ENCODE data around the gene GRB2. TPM values are rescaled to one million over a fixed set of nuclear protein-coding genes. Genes with fewer than 3 reads are reported as not detected.
A peak's percentile ranks its signal among the peaks of the same experiment; 100 is the strongest.

The GRB2 gene
- total and polyA plus RNA-seq, 2 experiments from 2014 or later = 89.0 to 112 TPM

GRCh38 chr17:75271233-75271954 lies 134.1 kb downstream of the GRB2 start (continued):
- TF ChIP-seq CTCF (conservative IDR thresholded peaks at IDR 0.05; ENCODE audit: low read depth in 2 of 2) = peak; percentile 40 to 68; a peak in 3 of 4 replicates
- TF ChIP-seq STAT1 (IDR thresholded peaks at IDR 0.05; ENCODE audit: unreplicated experiment) = no peak
- no peak for TF ChIP-seq ETS1 (IDR thresholded peaks at IDR 0.05)
- peak; percentile 54 for TF ChIP-seq POLR2AphosphoS5 (IDR thresholded peaks at IDR 0.05; ENCODE audit: low read depth)
- TF ChIP-seq, protein P1, sequence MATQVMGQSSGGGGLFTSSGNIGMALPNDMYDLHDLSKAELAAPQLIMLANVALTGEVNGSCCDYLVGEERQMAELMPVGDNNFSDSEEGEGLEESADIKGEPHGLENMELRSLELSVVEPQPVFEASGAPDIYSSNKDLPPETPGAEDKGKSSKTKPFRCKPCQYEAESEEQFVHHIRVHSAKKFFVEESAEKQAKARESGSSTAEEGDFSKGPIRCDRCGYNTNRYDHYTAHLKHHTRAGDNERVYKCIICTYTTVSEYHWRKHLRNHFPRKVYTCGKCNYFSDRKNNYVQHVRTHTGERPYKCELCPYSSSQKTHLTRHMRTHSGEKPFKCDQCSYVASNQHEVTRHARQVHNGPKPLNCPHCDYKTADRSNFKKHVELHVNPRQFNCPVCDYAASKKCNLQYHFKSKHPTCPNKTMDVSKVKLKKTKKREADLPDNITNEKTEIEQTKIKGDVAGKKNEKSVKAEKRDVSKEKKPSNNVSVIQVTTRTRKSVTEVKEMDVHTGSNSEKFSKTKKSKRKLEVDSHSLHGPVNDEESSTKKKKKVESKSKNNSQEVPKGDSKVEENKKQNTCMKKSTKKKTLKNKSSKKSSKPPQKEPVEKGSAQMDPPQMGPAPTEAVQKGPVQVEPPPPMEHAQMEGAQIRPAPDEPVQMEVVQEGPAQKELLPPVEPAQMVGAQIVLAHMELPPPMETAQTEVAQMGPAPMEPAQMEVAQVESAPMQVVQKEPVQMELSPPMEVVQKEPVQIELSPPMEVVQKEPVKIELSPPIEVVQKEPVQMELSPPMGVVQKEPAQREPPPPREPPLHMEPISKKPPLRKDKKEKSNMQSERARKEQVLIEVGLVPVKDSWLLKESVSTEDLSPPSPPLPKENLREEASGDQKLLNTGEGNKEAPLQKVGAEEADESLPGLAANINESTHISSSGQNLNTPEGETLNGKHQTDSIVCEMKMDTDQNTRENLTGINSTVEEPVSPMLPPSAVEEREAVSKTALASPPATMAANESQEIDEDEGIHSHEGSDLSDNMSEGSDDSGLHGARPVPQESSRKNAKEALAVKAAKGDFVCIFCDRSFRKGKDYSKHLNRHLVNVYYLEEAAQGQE (IDR thresholded peaks at IDR 0.05; ENCODE audit: unreplicated experiment) = peak; percentile 6

GRCh38 chr17:75270966-75271232 lies 134.6 kb downstream of the GRB2 start, which contains the start of gene MIF4GD:
Gene MIF4GD (minus strand): TSS chr17:75271231. CDS start chr17:75270195, 1,036 bp downstream.
- Histone ChIP-seq H3K36me3 (ENCODE audit: insufficient read depth) (peaks cover 6% of the 10 kb centered on the region; the same call in 1 of the 2 replicates), H4K20me1 (replicated peaks; ENCODE audit: insufficient read depth) (no peaks in the 10 kb centered on the region; the same call in 1 of the 2 replicates), H3K4me1 (ENCODE audit: insufficient read depth) (peaks cover 10% of the 10 kb centered on the region), H3K9me2 (ENCODE audit: insufficient read depth) (no peaks in the 10 kb centered on the region), H3K79me2 (replicated peaks; ENCODE audit: insufficient read depth) (no peaks in the 10 kb centered on the region), H3K27ac (ENCODE audit: low read depth) (peak within 1 kb of the TSS; percentile 66), H3F3A (replicated peaks; ENCODE audit: low read depth) (peaks cover 42% of the 10 kb centered on the region), H3K4me2 (peak within 1 kb of the TSS; percentile 99), H3K4me3 (peak within 1 kb of the TSS; percentile 99), H2AFZ (peak within 1 kb of the TSS; percentile 98), H3K27me3 (ENCODE audit: insufficient read depth) (no peaks in the 10 kb centered on the region)
- Mint-ChIP-seq H3K9me3 (no peaks in the 10 kb centered on the region), H3K27me3 (ENCODE audit: insufficient read depth, low read depth, poor library complexity) (peaks cover 17% of the 10 kb centered on the region), H3K27ac (no peak within 1 kb of the TSS), H3K36me3 (ENCODE audit: low read depth) (peaks cover 28% of the 10 kb centered on the region), H3K4me1 (peaks cover 21% of the 10 kb centered on the region), H3K4me3 (peak within 1 kb of the TSS; percentile 81)
- ATAC-seq (no peak), DNase-seq (ENCODE audit: low spot score) (no peak)
- TF ChIP-seq CREB1 (CRISPR knock-in tag; IDR thresholded peaks at IDR 0.05; ENCODE audit: low read depth) (no peak), CTCF (conservative IDR thresholded peaks at IDR 0.05; ENCODE audit: low read depth in 2 of 2) (no peak), JUNB (IDR thresholded peaks at IDR 0.05; ENCODE audit: unreplicated experiment) (no peak), ZNF114 (CRISPR knock-in tag; IDR thresholded peaks at IDR 0.05) (no peak)
- TF ChIP-seq, protein P2, sequence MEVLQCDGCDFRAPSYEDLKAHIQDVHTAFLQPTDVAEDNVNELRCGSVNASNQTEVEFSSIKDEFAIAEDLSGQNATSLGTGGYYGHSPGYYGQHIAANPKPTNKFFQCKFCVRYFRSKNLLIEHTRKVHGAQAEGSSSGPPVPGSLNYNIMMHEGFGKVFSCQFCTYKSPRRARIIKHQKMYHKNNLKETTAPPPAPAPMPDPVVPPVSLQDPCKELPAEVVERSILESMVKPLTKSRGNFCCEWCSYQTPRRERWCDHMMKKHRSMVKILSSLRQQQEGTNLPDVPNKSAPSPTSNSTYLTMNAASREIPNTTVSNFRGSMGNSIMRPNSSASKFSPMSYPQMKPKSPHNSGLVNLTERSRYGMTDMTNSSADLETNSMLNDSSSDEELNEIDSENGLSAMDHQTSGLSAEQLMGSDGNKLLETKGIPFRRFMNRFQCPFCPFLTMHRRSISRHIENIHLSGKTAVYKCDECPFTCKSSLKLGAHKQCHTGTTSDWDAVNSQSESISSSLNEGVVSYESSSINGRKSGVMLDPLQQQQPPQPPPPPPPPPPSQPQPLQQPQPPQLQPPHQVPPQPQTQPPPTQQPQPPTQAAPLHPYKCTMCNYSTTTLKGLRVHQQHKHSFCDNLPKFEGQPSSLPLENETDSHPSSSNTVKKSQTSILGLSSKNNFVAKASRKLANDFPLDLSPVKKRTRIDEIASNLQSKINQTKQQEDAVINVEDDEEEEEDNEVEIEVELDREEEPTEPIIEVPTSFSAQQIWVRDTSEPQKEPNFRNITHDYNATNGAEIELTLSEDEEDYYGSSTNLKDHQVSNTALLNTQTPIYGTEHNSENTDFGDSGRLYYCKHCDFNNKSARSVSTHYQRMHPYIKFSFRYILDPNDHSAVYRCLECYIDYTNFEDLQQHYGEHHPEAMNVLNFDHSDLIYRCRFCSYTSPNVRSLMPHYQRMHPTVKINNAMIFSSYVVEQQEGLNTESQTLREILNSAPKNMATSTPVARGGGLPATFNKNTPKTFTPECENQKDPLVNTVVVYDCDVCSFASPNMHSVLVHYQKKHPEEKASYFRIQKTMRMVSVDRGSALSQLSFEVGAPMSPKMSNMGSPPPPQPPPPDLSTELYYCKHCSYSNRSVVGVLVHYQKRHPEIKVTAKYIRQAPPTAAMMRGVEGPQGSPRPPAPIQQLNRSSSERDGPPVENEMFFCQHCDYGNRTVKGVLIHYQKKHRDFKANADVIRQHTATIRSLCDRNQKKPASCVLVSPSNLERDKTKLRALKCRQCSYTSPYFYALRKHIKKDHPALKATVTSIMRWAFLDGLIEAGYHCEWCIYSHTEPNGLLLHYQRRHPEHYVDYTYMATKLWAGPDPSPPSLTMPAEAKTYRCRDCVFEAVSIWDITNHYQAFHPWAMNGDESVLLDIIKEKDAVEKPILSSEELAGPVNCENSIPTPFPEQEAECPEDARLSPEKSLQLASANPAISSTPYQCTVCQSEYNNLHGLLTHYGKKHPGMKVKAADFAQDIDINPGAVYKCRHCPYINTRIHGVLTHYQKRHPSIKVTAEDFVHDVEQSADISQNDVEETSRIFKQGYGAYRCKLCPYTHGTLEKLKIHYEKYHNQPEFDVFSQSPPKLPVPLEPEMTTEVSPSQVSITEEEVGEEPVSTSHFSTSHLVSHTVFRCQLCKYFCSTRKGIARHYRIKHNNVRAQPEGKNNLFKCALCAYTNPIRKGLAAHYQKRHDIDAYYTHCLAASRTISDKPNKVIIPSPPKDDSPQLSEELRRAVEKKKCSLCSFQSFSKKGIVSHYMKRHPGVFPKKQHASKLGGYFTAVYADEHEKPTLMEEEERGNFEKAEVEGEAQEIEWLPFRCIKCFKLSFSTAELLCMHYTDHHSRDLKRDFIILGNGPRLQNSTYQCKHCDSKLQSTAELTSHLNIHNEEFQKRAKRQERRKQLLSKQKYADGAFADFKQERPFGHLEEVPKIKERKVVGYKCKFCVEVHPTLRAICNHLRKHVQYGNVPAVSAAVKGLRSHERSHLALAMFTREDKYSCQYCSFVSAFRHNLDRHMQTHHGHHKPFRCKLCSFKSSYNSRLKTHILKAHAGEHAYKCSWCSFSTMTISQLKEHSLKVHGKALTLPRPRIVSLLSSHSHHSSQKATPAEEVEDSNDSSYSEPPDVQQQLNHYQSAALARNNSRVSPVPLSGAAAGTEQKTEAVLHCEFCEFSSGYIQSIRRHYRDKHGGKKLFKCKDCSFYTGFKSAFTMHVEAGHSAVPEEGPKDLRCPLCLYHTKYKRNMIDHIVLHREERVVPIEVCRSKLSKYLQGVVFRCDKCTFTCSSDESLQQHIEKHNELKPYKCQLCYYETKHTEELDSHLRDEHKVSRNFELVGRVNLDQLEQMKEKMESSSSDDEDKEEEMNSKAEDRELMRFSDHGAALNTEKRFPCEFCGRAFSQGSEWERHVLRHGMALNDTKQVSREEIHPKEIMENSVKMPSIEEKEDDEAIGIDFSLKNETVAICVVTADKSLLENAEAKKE (CRISPR knock-in tag; IDR thresholded peaks at IDR 0.05) = no peak

Data from GM23338 (cell line).